ENCODE data around the gene MEMO1. TPM values are rescaled to one million over a fixed set of nuclear protein-coding genes. Genes with fewer than 3 reads are reported as not detected.

Gene MEMO1
- polyA plus RNA-seq, 1 of the 3 experiments (the other 2 are of a cell fraction) = 54.3 TPM

- no peak for DNase-seq
- Histone ChIP-seq H3K4me2 (no peak overlapping the region), H3K9ac (no peak overlapping the region), H3K4me3 (ENCODE audit: low read depth in 2 of 2, low read length in 1 of 2) (no peak overlapping the region), H3K9me3 (no peaks in the 10 kb centered on the region), H3K27me3 (ENCODE audit: insufficient read depth) (no peaks in the 10 kb centered on the region), H3K27ac (ENCODE audit: low read depth in 2 of 2, low read length in 1 of 2) (no peak overlapping the region), H3K9me2 (no peaks in the 10 kb centered on the region), H3F3A (replicated peaks; ENCODE audit: insufficient read depth) (no peaks in the 10 kb centered on the region), H3K36me3 (replicated peaks in 1 of 2; ENCODE audit: control insufficient read depth in 1 of 2, insufficient read depth in 2 of 2, low read length in 1 of 2) (peaks cover 44 to 52% of the 10 kb centered on the region in 2 experiments), H3K4me1 (ENCODE audit: control insufficient read depth in 1 of 2, insufficient read depth in 2 of 2, low read depth in 1 of 2, low read length in 1 of 2) (peaks cover 0 to 17% of the 10 kb centered on the region in 2 experiments; a peak in 2 of 4 replicates), H3K79me2 (ENCODE audit: insufficient read depth) (peaks cover 10% of the 10 kb centered on the region; the same call in 1 of the 2 replicates), H4K20me1 (ENCODE audit: insufficient read depth) (no peaks in the 10 kb centered on the region), H2AFZ (ENCODE audit: low read depth) (no peak overlapping the region)
- POLR2A ChIA-PET = no interaction called here
- TF ChIP-seq RXRA (IDR thresholded peaks at IDR 0.05; ENCODE audit: borderline replicate concordance, low read depth) (no peak), NFIC (IDR thresholded peaks at IDR 0.05; ENCODE audit: borderline replicate concordance) (no peak), NRF1 (IDR thresholded peaks at IDR 0.05; ENCODE audit: low read depth, low read length) (no peak), IRF3 (IDR thresholded peaks at IDR 0.05; ENCODE audit: low read depth, low read length) (no peak), TCF12 (IDR thresholded peaks at IDR 0.05) (no peak), CHD2 (IDR thresholded peaks at IDR 0.05; ENCODE audit: low read length, partially characterized antibody) (no peak), MXI1 (IDR thresholded peaks at IDR 0.05; ENCODE audit: low read depth, low read length) (no peak), FOXM1 (IDR thresholded peaks at IDR 0.05; ENCODE audit: low read depth) (no peak), SIN3A (IDR thresholded peaks at IDR 0.05; ENCODE audit: borderline replicate concordance, low read depth, low read length) (no peak), RCOR1 (IDR thresholded peaks at IDR 0.05; ENCODE audit: low read length) (no peak), POLR2AphosphoS5 (IDR thresholded peaks at IDR 0.05; ENCODE audit: low read depth, low read length) (no peak), CTCF (IDR thresholded peaks at IDR 0.05) (no peak)
- CTCF ChIA-PET = interaction anchor here (0.9 to 2.0 kb wide), 2 partner anchors 10 to 24 kb away, joined by 3 to 7 read pairs; no protein-coding TSS in a partner anchor
These were observed 121.8 kb downstream of the MEMO1 start for GRCh38 chr2:31889044-31889443.

DNA sequence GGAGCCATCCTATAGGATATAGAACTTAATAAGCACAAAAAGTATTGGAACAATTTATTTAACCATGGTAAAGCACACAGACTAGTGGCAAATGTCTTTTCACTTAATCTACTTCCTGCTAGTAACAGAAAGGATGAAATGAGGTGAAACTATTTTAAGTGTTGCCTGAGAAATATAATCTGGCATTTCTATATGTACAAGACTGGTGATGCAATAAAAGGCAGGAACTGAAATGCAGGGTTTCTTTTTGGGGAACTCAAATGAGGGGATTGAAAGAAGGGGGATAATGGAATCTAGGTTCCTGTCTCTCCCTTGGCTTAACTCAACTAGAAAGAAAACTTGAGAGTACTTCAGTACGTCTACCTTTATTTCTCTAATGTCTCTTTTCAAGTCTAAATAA is 122.3 kb downstream of the MEMO1 start:
- no peak for DNase-seq
- Histone ChIP-seq H3F3A (replicated peaks; ENCODE audit: insufficient read depth) (no peaks in the 10 kb centered on the region), H3K4me2 (no peak overlapping the region), H3K9ac (no peak overlapping the region), H3K4me1 (ENCODE audit: control insufficient read depth in 1 of 2, insufficient read depth in 2 of 2, low read depth in 1 of 2, low read length in 1 of 2) (peaks cover 0 to 17% of the 10 kb centered on the region in 2 experiments; a peak in 2 of 4 replicates), H3K36me3 (replicated peaks in 1 of 2; ENCODE audit: control insufficient read depth in 1 of 2, insufficient read depth in 2 of 2, low read length in 1 of 2) (peaks cover 42 to 52% of the 10 kb centered on the region in 2 experiments), H3K4me3 (ENCODE audit: low read depth in 2 of 2, low read length in 1 of 2) (no peak overlapping the region), H3K9me3 (no peaks in the 10 kb centered on the region), H3K27ac (ENCODE audit: low read depth in 2 of 2, low read length in 1 of 2) (no peak overlapping the region), H3K9me2 (no peaks in the 10 kb centered on the region), H3K27me3 (ENCODE audit: insufficient read depth) (no peaks in the 10 kb centered on the region), H2AFZ (ENCODE audit: low read depth) (no peak overlapping the region), H4K20me1 (ENCODE audit: insufficient read depth) (no peaks in the 10 kb centered on the region), H3K79me2 (ENCODE audit: insufficient read depth) (peaks cover 10% of the 10 kb centered on the region; the same call in 1 of the 2 replicates)
- CTCF ChIA-PET = interaction anchor here (1.6 to 2.0 kb wide), 2 partner anchors 10 to 11 kb away, joined by 5 to 7 read pairs; no protein-coding TSS in a partner anchor
- POLR2A ChIA-PET = no interaction called here
- TF ChIP-seq GATA2 (CRISPR knock-in tag; IDR thresholded peaks at IDR 0.05) (no peak), MEF2A (IDR thresholded peaks at IDR 0.05; ENCODE audit: borderline replicate concordance, low read depth) (no peak)
- TF ChIP-seq, protein P1, sequence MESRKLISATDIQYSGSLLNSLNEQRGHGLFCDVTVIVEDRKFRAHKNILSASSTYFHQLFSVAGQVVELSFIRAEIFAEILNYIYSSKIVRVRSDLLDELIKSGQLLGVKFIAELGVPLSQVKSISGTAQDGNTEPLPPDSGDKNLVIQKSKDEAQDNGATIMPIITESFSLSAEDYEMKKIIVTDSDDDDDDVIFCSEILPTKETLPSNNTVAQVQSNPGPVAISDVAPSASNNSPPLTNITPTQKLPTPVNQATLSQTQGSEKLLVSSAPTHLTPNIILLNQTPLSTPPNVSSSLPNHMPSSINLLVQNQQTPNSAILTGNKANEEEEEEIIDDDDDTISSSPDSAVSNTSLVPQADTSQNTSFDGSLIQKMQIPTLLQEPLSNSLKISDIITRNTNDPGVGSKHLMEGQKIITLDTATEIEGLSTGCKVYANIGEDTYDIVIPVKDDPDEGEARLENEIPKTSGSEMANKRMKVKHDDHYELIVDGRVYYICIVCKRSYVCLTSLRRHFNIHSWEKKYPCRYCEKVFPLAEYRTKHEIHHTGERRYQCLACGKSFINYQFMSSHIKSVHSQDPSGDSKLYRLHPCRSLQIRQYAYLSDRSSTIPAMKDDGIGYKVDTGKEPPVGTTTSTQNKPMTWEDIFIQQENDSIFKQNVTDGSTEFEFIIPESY (IDR thresholded peaks at IDR 0.05; ENCODE audit: borderline replicate concordance, low read depth) = no peak
- TF ChIP-seq, protein P2, sequence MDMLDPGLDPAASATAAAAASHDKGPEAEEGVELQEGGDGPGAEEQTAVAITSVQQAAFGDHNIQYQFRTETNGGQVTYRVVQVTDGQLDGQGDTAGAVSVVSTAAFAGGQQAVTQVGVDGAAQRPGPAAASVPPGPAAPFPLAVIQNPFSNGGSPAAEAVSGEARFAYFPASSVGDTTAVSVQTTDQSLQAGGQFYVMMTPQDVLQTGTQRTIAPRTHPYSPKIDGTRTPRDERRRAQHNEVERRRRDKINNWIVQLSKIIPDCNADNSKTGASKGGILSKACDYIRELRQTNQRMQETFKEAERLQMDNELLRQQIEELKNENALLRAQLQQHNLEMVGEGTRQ (IDR thresholded peaks at IDR 0.05; ENCODE audit: borderline replicate concordance, low read depth, low read length) = no peak
- WGBS (ENCODE audit: low lambda C conversion rate) = 90% methylated on average over 1 of the region's 1 CpG
